ENCODE results near the gene APBB2.

Gene APBB2
- total RNA-seq: 0 to 0.24 (median 0.11) reads per million in 4 donors

- DNase-seq: peak in 2 of 5 donors; percentile 6 to 55
These were observed at the start of gene APBB2 for GRCh38 chr4:41214136-41214824. Gene APBB2 (minus strand): TSS chr4:41214542. CDS start chr4:41033254, 181,288 bp downstream.

GRCh38 chr4:41262198-41262597 lies 47.9 kb upstream of the APBB2 start:
- DNase-seq: no peak

- no peak for DNase-seq
These were observed 45.9 kb upstream of the APBB2 start for GRCh38 chr4:41260116-41260733.

- no peak for DNase-seq
These were observed 44.4 kb upstream of the APBB2 start for GRCh38 chr4:41258783-41259182.

DNA sequence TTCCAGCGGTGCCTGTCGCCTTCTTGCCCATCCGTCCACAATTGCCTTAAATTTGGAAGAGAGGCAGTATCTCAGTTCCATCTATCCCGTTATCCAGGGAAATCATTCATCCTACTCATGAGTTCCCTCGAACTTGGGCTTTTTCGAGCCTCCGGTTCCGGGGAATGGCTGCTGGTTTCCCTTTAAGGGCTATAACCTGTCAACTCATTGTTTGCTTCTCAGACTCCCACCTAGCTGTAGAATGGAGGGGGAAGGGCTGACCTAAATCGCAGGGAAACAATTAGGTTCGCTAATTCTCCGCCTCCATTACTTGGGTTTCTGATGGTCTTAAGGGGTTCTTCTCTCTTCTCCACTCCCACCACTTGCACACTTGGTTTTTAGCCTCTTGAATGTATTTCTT lies 43.6 kb upstream of the APBB2 start:
- no peak for DNase-seq

GRCh38 chr4:41257257-41257901 lies 43.0 kb upstream of the APBB2 start:
- DNase-seq: peak in 1 of 5 donors; percentile 8

GRCh38 chr4:41256740-41257256 lies 42.5 kb upstream of the APBB2 start, which contains the start of gene UCHL1:
Gene UCHL1 (plus strand): TSS chr4:41256928. CDS start chr4:41256977, 49 bp downstream.
- DNase-seq: no peak

GRCh38 chr4:41256131-41256739 lies 41.9 kb upstream of the APBB2 start:
- no peak for DNase-seq

DNA sequence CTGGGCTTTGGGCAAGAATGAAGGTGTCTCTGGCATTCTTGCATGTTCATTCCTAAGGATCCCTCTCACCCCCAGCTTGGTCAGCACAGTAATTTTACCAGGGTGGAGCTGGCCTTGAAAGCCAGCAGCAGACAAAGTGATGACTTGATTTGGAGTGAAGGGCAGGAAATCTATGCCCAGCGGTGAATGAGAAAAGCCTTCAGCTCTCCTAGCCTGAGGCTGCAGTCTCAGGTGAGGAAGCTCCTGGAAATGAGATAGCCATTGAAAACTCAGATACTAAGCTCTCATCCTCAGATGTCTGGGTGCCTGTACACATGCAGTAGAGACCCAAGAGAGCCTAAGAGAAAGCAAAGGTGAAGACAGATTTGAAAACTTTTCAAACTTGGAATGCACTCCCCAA lies 31.6 kb upstream of the APBB2 start:
- no peak for DNase-seq

DNA sequence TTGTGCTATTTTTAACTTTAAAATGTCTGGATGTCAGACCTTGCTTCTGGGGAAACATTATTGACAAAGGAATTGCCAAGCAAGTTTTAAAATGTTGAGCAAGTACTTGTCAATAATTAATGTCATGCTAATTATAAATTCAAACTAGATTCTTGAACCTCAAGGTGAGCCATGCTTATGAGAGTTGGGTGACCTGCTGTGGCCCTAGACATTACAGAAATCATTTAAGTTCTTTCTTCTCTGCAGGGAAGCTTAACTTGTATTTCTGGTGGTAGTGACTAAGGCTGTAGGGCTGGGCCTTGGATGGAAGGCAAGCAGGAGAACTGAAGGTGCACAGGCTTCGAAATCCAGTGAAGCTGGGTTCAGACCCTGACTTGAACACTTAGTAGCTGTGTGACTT lies 27.6 kb upstream of the APBB2 start:
- no peak for DNase-seq

- DNase-seq: no peak
These were observed 22.2 kb upstream of the APBB2 start for GRCh38 chr4:41236508-41236907.

DNA sequence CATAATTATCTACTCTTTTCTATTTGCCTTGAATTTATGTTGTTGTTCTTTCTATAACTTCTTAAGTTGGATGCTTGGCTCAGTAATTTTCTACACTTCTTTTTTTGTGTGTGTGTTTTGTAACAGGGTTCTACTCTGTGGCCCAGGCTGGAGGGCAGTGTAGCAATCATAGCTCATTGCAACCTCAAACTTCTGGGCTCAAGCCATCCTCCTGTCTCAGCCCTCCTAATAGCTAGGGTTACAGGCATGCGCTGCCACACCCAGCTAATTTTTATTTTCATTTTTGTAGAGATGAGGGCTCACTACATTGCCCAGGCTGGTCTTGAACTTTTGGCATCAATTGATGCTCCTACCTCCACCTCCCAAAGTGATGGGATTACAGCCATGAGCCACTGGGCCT lies 21.7 kb upstream of the APBB2 start:
- DNase-seq: no peak

DNA sequence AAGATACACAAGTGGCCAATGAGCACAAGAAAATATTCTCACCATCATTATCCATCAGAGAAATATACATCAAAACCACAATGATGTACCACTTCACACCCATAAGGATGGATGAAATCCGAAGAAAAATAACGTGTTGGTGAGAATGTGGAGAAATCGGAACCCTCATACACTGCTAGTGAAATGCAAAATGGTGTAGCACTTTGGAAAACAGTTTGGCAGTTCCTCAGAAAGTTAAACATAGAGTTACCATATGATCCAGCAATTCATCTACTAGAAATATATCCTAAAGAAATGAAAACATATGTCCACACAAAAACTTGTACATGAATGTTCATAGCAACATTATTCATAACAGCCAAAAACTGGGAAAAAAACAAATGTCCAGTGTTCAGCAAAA lies 18.5 kb upstream of the APBB2 start:
- no peak for DNase-seq

DNA sequence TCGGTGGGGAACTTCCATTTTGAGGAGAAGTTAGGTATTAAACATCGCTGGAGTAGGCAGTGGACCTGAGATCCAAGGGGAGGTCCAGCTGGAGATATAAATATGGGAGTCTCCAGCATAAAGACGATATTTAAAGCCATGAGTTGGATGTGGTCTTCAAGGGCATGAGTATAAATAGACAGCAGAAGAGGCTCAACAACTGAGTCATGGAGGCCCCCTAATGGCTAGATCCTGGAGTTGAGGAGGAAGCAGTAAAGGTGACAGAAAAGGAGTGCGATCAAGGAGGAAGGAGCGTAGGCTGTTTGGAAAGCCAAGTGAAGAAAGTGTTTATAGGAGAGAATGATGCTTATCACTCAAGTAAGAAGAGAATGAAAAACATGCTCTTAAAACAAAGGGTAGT lies 18.1 kb upstream of the APBB2 start:
- DNase-seq: no peak

DNA sequence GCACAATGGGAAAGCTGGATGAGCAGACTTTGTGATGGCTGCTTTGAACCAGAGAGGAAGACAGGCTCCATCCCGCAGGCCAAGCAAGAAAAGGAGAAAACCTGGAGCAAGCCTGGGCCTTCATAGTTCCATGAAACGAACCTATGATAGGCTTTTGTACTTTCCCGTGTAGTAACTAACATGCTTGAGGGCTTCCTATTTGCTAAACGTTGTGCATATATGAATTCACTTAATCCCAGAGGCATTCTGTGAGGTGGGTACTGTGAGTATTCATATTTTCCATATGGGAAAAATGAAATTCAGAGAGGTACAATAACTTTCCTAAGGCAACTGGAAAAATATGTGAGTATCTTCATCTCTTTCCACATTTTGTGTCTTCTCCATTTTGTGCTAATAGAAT lies 13.6 kb upstream of the APBB2 start:
- DNase-seq: no peak

GRCh38 chr4:41221850-41222645 lies 7.7 kb upstream of the APBB2 start:
- DNase-seq: no peak

DNA sequence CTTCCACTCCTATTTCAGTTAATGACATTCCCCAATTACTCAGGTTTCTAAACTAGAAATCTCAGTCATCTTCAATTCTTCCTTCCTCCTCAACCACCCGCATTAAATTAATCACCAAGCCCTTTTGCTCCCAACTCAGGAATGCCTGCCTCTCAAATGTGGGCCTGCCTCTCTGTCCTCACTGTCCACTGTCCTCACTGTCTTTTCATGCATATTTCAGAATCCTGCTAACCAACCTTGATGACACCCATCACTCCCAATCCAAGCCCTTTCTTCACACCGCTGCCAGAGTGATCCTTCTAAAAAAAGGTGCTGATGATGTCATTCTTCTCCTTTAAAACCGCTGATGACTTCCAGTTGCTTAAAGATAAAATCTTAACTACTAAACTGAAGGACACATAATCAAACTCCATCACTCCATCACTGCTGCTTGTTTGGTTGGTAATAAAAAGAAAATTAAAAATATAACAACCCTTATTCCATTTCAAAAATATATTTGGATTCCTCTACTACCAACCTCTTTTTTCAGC lies 5.1 kb upstream of the APBB2 start:
- DNase-seq: no peak

DNA sequence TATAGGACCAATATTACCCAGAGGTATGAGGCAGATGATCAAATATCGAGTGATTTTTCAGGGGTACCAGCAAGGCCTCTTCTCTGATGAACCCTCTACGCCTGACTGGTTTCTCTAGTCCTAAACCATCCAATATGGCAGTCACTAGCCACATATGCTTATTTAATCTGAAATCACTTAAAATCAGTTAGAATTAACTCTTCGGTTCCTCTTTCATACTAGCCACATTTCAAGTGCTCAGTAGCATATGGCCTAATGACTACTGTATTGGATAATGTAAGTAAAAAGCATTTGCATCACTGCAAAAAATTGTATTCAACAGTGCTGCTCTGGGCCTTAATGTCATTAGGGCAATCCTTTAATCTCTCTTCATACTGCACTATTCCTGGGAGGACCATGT lies 4.4 kb upstream of the APBB2 start:
- no peak for DNase-seq

GRCh38 chr4:41217374-41217773 lies 3.0 kb upstream of the APBB2 start:
- no peak for DNase-seq

GRCh38 chr4:41217020-41217333 lies 2.6 kb upstream of the APBB2 start:
- no peak for DNase-seq

DNA sequence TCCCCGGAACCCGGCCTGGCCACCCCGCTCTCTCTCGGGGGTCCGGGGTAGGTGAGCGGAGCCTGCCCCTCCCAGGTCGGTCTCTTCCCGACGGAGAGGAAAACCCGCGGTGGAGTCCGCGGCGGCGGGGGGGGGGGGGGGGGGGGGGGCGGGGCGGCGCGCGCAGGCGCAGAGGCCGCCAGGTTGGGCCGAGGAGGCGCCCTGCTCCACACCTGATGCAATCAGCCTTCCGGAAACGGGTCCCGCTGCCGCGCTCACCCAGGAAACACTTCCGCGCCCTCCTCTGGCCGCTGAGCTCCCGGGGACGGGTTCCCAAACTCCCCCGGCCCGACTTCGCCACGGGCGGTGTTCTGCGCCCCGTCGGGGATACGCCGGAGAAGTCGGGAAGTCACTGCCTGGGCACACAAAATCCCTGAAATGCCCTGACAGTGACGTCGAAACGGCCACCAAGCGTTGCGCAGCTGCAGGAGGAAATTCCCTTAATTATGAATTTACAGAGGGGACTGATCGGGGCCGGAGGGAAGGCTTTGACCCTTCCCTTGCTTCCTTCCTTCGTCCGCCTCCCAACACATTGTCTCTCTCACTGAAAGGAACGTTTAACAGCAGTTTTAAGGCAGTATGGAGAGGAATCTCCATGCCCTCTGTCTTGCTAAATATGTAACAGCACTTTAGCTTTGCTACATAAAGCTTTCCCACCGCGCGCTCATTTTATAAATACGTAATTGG lies 2.1 kb upstream of the APBB2 start:
- DNase-seq: peak in 2 of 5 donors; percentile 5 to 80

DNA sequence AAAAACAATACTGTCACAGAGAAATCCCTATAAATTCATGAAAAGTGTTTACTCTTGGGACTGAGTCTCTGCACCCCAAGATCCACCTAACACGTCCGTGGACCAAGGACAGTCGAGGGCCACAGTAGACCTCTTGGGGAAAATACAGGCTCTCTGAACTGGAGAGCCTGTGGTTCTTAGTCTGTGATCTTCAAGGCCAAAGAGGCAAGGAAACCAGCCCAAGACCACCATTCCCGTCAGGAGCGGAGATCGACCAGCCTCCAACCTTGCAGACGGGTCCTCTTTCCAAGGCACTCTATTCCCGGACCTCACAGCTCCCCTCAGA lies 1.6 kb upstream of the APBB2 start:
- no peak for DNase-seq

All from T-helper 1 cell (primary cell).